ENCODE results near the gene PDE7B. TPM values are rescaled to one million over a fixed set of nuclear protein-coding genes. Genes with fewer than 3 reads are reported as not detected.

PDE7B gene
- total RNA-seq, 4 donors from 2014 or later, result 12.9 to 22.5 (median 16.4) TPM

DNA sequence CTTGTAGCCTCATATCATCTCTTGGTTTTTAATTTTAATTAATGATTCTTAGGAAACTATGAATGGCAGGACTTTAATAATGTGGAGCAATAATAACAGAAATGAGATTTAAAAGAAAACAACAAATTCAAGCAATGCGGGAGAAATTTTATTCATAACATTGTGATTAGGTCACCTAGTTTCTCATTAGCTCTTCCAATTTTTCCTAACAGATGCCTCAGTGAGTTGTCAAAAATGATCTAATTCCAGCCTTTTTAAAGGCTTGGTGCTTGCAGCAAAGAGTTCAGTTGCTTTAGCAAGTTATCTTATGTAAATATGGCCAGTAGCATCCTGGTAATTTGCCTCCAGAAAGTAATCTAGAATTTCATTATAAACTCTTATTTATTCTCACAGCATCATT is 20.4 kb downstream of the PDE7B start:
- no peaks in the 10 kb centered on the region for H3K9me3 ChIP-seq
- H3K4me3 ChIP-seq, result no peak overlapping the region
- no peak for DNase-seq (ENCODE audit: low spot score in 2 of 2)
- H3K4me1 ChIP-seq, result peaks cover 0 to 11% (median 0%) of the 10 kb centered on the region in 4 donors
- H3K36me3 ChIP-seq, result no peaks in the 10 kb centered on the region
- 35 to 38% methylated on average over 1 of the region's 1 CpG for WGBS, 2 donors
- TF ChIP-seq POLR2A (IDR thresholded peaks at IDR 0.05), result no peak
- TF ChIP-seq, protein P1, sequence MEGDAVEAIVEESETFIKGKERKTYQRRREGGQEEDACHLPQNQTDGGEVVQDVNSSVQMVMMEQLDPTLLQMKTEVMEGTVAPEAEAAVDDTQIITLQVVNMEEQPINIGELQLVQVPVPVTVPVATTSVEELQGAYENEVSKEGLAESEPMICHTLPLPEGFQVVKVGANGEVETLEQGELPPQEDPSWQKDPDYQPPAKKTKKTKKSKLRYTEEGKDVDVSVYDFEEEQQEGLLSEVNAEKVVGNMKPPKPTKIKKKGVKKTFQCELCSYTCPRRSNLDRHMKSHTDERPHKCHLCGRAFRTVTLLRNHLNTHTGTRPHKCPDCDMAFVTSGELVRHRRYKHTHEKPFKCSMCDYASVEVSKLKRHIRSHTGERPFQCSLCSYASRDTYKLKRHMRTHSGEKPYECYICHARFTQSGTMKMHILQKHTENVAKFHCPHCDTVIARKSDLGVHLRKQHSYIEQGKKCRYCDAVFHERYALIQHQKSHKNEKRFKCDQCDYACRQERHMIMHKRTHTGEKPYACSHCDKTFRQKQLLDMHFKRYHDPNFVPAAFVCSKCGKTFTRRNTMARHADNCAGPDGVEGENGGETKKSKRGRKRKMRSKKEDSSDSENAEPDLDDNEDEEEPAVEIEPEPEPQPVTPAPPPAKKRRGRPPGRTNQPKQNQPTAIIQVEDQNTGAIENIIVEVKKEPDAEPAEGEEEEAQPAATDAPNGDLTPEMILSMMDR (IDR thresholded peaks at IDR 0.05), result no peak
- peak overlapping the region in 2 of 4 donors; percentile 39 to 47 for H3K27ac ChIP-seq
- H3K27me3 ChIP-seq, result no peaks in the 10 kb centered on the region

DNA sequence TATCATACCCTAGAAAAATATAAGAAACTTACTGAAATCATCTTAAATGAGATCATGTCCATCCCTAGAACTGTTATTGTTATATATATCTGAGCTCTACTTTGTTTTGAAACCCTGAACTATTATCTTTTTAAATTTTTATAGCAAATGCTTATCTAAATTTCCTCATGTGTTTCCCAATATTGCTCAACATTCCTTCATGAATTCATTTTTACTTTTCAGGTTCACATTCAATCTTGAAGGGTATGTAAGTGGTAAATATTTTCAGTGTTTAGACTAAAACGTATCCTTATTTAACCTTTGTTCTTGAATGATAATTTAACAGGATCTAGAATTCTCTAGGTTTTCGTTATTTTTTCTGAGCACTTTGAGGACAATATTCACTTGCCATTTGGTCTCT is 23.9 kb downstream of the PDE7B start:
- H3K4me3 ChIP-seq, result no peak overlapping the region
- WGBS, 2 donors, result 63 to 64% methylated on average over 2 of the region's 2 CpGs

DNA sequence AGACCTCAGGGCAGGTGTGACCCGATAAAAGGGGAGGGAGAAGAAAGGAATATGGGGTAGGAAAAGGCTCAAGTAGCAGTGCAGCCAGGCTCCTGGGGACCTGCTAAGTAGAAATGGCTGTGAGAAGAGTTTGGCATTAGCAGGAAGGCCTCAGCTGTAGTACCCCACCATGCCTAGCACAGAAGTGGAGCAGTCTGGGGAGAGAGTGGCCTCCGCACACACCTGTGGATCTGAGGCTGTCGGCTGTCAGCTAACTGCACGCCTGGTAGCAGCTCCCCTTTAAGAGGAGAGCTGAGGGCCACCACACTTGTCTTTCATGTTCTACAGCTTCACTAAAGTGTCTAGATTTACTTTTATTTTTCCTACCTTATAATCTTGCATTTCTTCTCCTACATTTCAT is 24.6 kb downstream of the PDE7B start:
- TF ChIP-seq, protein P1 (IDR thresholded peaks at IDR 0.05), result no peak
- TF ChIP-seq POLR2A (IDR thresholded peaks at IDR 0.05), result no peak
- TF ChIP-seq EP300 (IDR thresholded peaks at IDR 0.05), result no peak
- 95 to 96% methylated on average over 4 of the region's 4 CpGs for WGBS, 2 donors
- Histone ChIP-seq H3K36me3 (no peaks in the 10 kb centered on the region), H3K9me3 (no peaks in the 10 kb centered on the region), H3K27me3 (no peaks in the 10 kb centered on the region), H3K4me1 (peaks cover 0 to 32% (median 6%) of the 10 kb centered on the region in 4 donors), H3K4me3 (no peak overlapping the region), H3K27ac (peak overlapping the region in 1 of 4 donors; percentile 20)
- no peak for DNase-seq (ENCODE audit: low spot score in 2 of 2)

More for the DNA sequence above, 23.9 kb downstream of the PDE7B start:
- Histone ChIP-seq H3K4me1 (peaks cover 0 to 26% (median 2%) of the 10 kb centered on the region in 4 donors), H3K27me3 (no peaks in the 10 kb centered on the region), H3K9me3 (no peaks in the 10 kb centered on the region), H3K27ac (no peak overlapping the region), H3K36me3 (no peaks in the 10 kb centered on the region)
- TF ChIP-seq EP300 (IDR thresholded peaks at IDR 0.05) (no peak), POLR2A (IDR thresholded peaks at IDR 0.05) (no peak)
- TF ChIP-seq, protein P1 (IDR thresholded peaks at IDR 0.05), result no peak
- no peak for DNase-seq (ENCODE audit: low spot score in 2 of 2)

DNA sequence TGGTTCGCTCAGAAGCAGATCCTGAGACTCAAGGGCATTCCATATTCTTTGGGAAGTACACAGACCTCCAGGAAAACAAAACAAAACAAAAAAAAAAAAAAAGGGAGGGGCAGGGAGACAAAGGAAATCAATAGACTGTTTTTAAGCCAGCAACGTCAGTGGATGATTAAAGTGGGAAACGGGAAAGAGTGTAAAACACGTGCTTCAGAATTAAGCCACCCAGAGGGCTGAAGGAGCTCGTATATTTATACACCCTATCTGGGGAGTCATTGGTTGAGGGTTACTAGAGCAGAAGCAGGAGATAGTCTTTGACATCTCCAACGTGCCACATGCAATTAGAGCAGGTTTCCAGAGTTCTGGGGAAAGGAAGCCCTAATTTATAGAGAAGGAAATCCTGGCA is 26.2 kb downstream of the PDE7B start:
- H3K9me3 ChIP-seq, result no peaks in the 10 kb centered on the region
- no peaks in the 10 kb centered on the region for H3K36me3 ChIP-seq
- H3K27me3 ChIP-seq, result no peaks in the 10 kb centered on the region
- TF ChIP-seq, protein P1 (IDR thresholded peaks at IDR 0.05), result no peak
- TF ChIP-seq EP300 (IDR thresholded peaks at IDR 0.05) (no peak), POLR2A (IDR thresholded peaks at IDR 0.05) (no peak)
- H3K4me1 ChIP-seq, result peaks cover 0 to 31% (median 10%) of the 10 kb centered on the region in 4 donors
- no peak overlapping the region for H3K4me3 ChIP-seq
- 54 to 55% methylated on average over 6 of the region's 6 CpGs for WGBS, 2 donors
- peak overlapping the region in 1 of 4 donors; percentile 11 for H3K27ac ChIP-seq
- no peak for DNase-seq (ENCODE audit: low spot score in 2 of 2)

- Histone ChIP-seq H3K4me1 (peaks cover 0 to 31% (median 10%) of the 10 kb centered on the region in 4 donors), H3K36me3 (no peaks in the 10 kb centered on the region), H3K27me3 (no peaks in the 10 kb centered on the region), H3K9me3 (no peaks in the 10 kb centered on the region), H3K27ac (peak overlapping the region in 3 of 4 donors; percentile 73 to 84 (median 80)), H3K4me3 (peak overlapping the region in 3 of 4 donors; percentile 4 to 29 (median 10))
- TF ChIP-seq, protein P1 (IDR thresholded peaks at IDR 0.05), result no peak
- TF ChIP-seq EP300 (IDR thresholded peaks at IDR 0.05), result no peak
- no peak for TF ChIP-seq POLR2A (IDR thresholded peaks at IDR 0.05)
- no peak for DNase-seq (ENCODE audit: low spot score in 2 of 2)
- WGBS, 2 donors, result 22 to 29% methylated on average over 7 of the region's 7 CpGs
These were observed 28.8 kb downstream of the PDE7B start for GRCh38 chr6:135880066-135880972.

All from tibial nerve (tissue), 4 donors.